A549 treated with CORT108297 at 1 μM for 4 hours (cell line): Measurements from ENCODE around the gene RPL13A. TPM values are rescaled to one million over a fixed set of nuclear protein-coding genes. Genes with fewer than 3 reads are reported as not detected.

Source experiments
- total RNA-seq: library from RNA; stranded (reverse); fragments of 200-300 nt; extraction: Qiagen RNA extraction; gene quantifications from 5 replicates; pipeline ENCODE4 v1.2.3, GENCODE V29; 2022

RPL13A gene
- total RNA-seq, result 4,068 to 4,436 TPM (median 4,207 TPM) in 5 replicates

GRCh38 chr19:49487277-49488045 lies at the start of gene RPL13A:
Gene RPL13A (plus strand): TSS chr19:49487608. CDS start chr19:49487630, 22 bp downstream.

GRCh38 chr19:49441210-49441959 lies 46.0 kb upstream of the RPL13A start, which contains the start of gene SLC17A7:
Gene SLC17A7 (minus strand): TSS chr19:49441527. CDS start chr19:49441379, 148 bp downstream.

GRCh38 chr19:49451430-49452181 lies 35.8 kb upstream of the RPL13A start, which contains the start of gene PIH1D1:
Gene PIH1D1 (minus strand): TSS chr19:49451814. CDS start chr19:49451574, 240 bp downstream.

DNA sequence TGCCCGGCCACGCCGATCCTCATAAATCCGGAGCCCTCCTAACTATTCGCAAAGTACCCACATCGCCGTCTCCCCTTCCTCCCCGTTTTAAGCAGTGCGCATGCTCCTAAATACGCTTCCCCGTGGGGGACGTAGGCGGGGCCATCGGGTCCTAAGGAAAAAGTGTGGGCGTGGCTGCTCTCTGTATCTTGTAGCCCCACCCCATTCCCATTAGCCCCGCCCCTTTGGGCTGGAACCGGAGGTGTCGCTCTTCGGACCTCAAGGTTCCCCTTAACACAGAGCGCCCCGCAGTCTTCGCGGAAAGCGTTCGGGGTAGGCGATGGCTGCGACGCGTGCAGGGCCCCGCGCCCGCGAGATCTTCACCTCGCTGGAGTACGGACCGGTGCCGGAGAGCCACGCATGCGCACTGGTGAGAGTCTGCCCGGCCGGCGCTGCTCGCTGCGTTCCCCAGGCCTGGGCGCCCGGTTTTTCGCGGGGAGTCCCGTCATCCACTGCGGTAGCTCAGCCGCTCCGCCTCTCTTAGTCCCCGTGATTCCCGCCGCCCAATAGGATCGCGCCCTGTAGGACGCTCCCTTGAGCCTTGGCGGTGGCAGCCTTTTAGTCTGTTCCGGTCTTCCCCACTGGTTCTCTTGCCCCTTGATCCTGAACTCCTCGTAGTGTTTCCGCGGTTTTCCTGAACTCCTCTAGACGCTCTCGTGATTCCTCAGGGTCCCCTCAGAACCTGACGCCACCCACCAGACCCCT lies 34.2 kb upstream of the RPL13A start, which contains the start of gene ALDH16A1:
TSS of gene ALDH16A1 (plus strand) at position 213 of the 744 bp plus-strand sequence. CDS start at position 320, 107 bp downstream.

DNA sequence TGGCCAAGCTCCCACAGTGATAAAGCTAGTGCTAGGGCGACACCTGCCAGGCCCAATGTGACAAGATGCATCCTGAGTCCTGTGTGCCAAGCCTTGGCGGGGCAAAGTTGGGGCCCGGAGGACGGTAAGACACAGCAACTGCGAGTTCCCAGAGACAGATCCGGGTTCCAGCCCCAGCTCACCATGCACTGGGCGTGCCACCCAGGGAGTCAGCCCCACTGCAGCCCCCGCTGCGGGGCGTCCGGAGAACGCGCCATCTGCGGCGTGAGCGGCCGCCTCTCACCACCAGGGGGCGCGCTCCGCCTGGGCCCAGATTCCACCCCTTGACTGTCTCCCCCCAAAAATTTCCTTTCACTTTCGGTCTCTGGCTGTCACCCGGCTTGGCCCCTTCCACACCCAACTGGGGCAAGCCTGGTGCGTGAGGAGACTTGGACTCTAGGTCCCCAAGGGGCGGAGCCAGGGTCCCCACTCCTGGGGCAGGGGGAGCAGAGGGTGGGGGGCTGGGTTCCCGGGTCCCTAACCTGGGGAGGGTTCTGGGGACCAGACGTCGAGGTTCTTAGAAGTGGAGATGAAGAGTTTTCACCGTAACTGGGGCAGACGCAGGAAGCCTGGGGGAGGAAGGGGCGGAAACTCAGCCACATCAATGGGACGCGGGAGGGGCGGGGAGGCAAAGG lies 13.4 kb upstream of the RPL13A start, which contains the start of gene FLT3LG:
TSS of gene FLT3LG (plus strand) at position 348 of the 674 bp plus-strand sequence. CDS start 425 bp downstream, outside the sequence.

Other genes starting within 250 kb of the RPL13A start
- 0.55 to 1.2 TPM (median 1.1 TPM) in 5 replicates for gene SLC6A16, start 162.4 kb upstream of the RPL13A start, total RNA-seq
- gene CD37, start 152.2 kb upstream of the RPL13A start, total RNA-seq, result not detected in 5 replicates
- gene TEAD2, start 125.2 kb upstream of the RPL13A start, total RNA-seq, result 14.2 to 21.0 TPM (median 17.9 TPM) in 5 replicates
- 0.39 to 0.74 TPM (median 0.47 TPM) in 5 replicates for gene DKKL1, start 123.7 kb upstream of the RPL13A start, total RNA-seq
- 0.05 to 0.12 TPM (median 0.07 TPM) in 4 of 5 replicates, not detected in the other for gene KASH5, start 99.4 kb upstream of the RPL13A start, total RNA-seq
- gene PTH2, start 64.2 kb upstream of the RPL13A start, total RNA-seq, result not detected in 5 replicates
- gene GFY, start 62.2 kb upstream of the RPL13A start, total RNA-seq, result 0.14 to 0.27 TPM (median 0.18 TPM) in 5 replicates
- 0.53 to 0.74 TPM (median 0.65 TPM) in 5 replicates for gene SLC17A7, start 46.1 kb upstream of the RPL13A start, total RNA-seq
- 90.8 to 101 TPM (median 98.8 TPM) in 5 replicates for gene PIH1D1, start 35.8 kb upstream of the RPL13A start, total RNA-seq
- 16.2 to 27.2 TPM (median 24.9 TPM) in 5 replicates for gene ALDH16A1, start 34.4 kb upstream of the RPL13A start, total RNA-seq
- 0.92 to 1.7 TPM (median 1.3 TPM) in 5 replicates for gene FLT3LG, start 13.4 kb upstream of the RPL13A start, total RNA-seq
- 3,819 to 4,411 TPM (median 4,040 TPM) in 5 replicates for gene RPS11, start 8.8 kb downstream of the RPL13A start, total RNA-seq
- 21.8 to 35.0 TPM (median 29.8 TPM) in 5 replicates for gene FCGRT, start 25.1 kb downstream of the RPL13A start, total RNA-seq
- 1.6 to 2.7 TPM (median 1.8 TPM) in 5 replicates for gene RCN3, start 40.4 kb downstream of the RPL13A start, total RNA-seq
- gene NOSIP, start 92.9 kb downstream of the RPL13A start, total RNA-seq, result 85.6 to 111 TPM (median 104 TPM) in 5 replicates
- gene PRRG2, start 93.7 kb downstream of the RPL13A start, total RNA-seq, result 0.45 to 1.1 TPM (median 0.81 TPM) in 5 replicates
- gene PRR12, start 103.6 kb downstream of the RPL13A start, total RNA-seq, result 23.7 to 33.6 TPM (median 31.9 TPM) in 5 replicates
- gene RRAS, start 152.5 kb downstream of the RPL13A start, total RNA-seq, result 89.9 to 139 TPM (median 135 TPM) in 5 replicates
- 45.2 to 75.9 TPM (median 67.4 TPM) in 5 replicates for gene SCAF1, start 154.6 kb downstream of the RPL13A start, total RNA-seq
- gene IRF3, start 178.2 kb downstream of the RPL13A start, total RNA-seq, result 102 to 117 TPM (median 111 TPM) in 5 replicates
- gene BCL2L12, start 178.3 kb downstream of the RPL13A start, total RNA-seq, result 56.3 to 78.7 TPM (median 72.9 TPM) in 5 replicates
- 387 to 457 TPM (median 414 TPM) in 5 replicates for gene PRMT1, start 189.7 kb downstream of the RPL13A start, total RNA-seq
- gene ADM5, start 202.0 kb downstream of the RPL13A start, total RNA-seq, result 3.4 to 6.5 TPM (median 6.0 TPM) in 5 replicates
- 12.0 to 15.0 TPM (median 12.8 TPM) in 5 replicates for gene CPT1C, start 203.5 kb downstream of the RPL13A start, total RNA-seq